Gastrocnemius medialis (tissue), 4 donors: ENCODE results near the gene CNTN4. TPM values are rescaled to one million over a fixed set of nuclear protein-coding genes. Genes with fewer than 3 reads are reported as not detected.

ENCODE experiments used
- ATAC-seq, 2 donors: fragments of 150-250 bp; one replicate each; pipeline ENCODE4 v1.9.1; 2016
- DNase-seq, 2 donors: peaks; one replicate each; pipeline ENCODE4 v3.0.0-alpha.2; 2019
- H3K27ac ChIP-seq, 4 donors: fragments of 200-600 bp; sonication (generic); 1 replicate in 1 of 4; 2 replicates in 3 of 4; pipeline ENCODE4 v1.5.1; 2016 to 2018; ENCODE audit warnings: mild to moderate bottlenecking in 2 of 4, moderate library complexity in 1 of 4
- H3K27me3 ChIP-seq, 3 donors: fragments of 200-600 bp; sonication (generic) in 2 of 3; 1 replicate in 1 of 3; 2 replicates in 2 of 3; pipeline versions ENCODE4 v1.5.1 to v1.6.0; 2016 to 2019; ENCODE audit warnings: mild to moderate bottlenecking in 1 of 3, moderate library complexity in 1 of 3
- H3K36me3 ChIP-seq, 2 donors: fragments of 200-600 bp; sonication (generic) in 1 of 2; one replicate each; pipeline ENCODE4 v1.5.1; 2017 to 2018
- H3K4me1 ChIP-seq, 2 donors: fragments of 200-600 bp; sonication (generic) in 1 of 2; one replicate each; pipeline ENCODE4 v1.5.1; 2016 to 2017; ENCODE audit warnings: mild to moderate bottlenecking in 2 of 2
- H3K4me3 ChIP-seq, 4 donors: fragments of 200-600 bp; sonication (generic) in 3 of 4; 1 replicate in 1 of 4; 2 replicates in 3 of 4; pipeline ENCODE4 v1.5.1; 2016 to 2019; ENCODE audit warnings: mild to moderate bottlenecking in 2 of 4
- H3K9me3 ChIP-seq, 3 donors: fragments of 200-600 bp; sonication (generic) in 2 of 3; 1 replicate in 1 of 3; 2 replicates in 2 of 3; pipeline ENCODE4 v1.5.1; 2016 to 2019
- CTCF ChIP-seq, 5 experiments: fragments of 450-650 bp in 3 of 5; fragments of 200-600 bp in 2 of 5; sonication (generic) in 2 of 5; IDR thresholded peaks in 4 of 5; conservative IDR thresholded peaks in 1 of 5; 1 replicate in 4 of 5; 2 replicates in 1 of 5; pipeline ENCODE4 v1.5.1; 2016 to 2019; ENCODE audit warnings: antibody characterized with exemption in 5 of 5, mild to moderate bottlenecking in 3 of 5, moderate library complexity in 3 of 5
- POLR2A ChIP-seq, 2 donors: fragments of 450-650 bp; IDR thresholded peaks; one replicate each; pipeline ENCODE4 v1.6.1; 2017; ENCODE audit warnings: antibody characterized with exemption in 2 of 2, mild to moderate bottlenecking in 2 of 2, moderate library complexity in 2 of 2
- in situ Hi-C, 4 donors: fragments of 200-750 bp; cut with MboI; loops; one replicate each; pipeline versions ENCODE4 v1.15.0 to v1.8.0; 2017; ENCODE audit warnings: low sequenced_read_pairs in 4 of 4
- intact Hi-C: fragments of 100-400 bp; cut with DNase I; formaldehyde crosslinking; loops from one replicate; pipeline ENCODE4 v1.15.1; 2023; ENCODE audit warnings: low total_unique reads
- total RNA-seq, 4 donors: library from RNA; depleted of rRNA; stranded (reverse); fragments of >200 nt; gene quantifications; one replicate each; pipeline versions ENCODE4 v1.1.0 to v1.2.3, GENCODE V29; 2016

Gene CNTN4
- total RNA-seq, 4 donors from 2014 or later = 0.51 to 1.9 (median 1.4) TPM

GRCh38 chr3:2354702-2355101, 256.0 kb downstream of the CNTN4 start:
- Histone ChIP-seq H3K27ac (no peak overlapping the region), H3K4me1 (no peaks in the 10 kb centered on the region), H3K4me3 (no peak overlapping the region), H3K36me3 (no peaks in the 10 kb centered on the region), H3K9me3 (no peaks in the 10 kb centered on the region), H3K27me3 (no peaks in the 10 kb centered on the region)
- in situ Hi-C loops (no loop called here), intact Hi-C loops (no loop called here)
- ATAC-seq (no peak), DNase-seq (no peak)
- TF ChIP-seq POLR2A (IDR thresholded peaks at IDR 0.05) = no peak
- no peak for TF ChIP-seq CTCF (IDR thresholded peaks at IDR 0.05 in 4 of 5, conservative IDR thresholded peaks at IDR 0.05 in 1 of 5)

DNA sequence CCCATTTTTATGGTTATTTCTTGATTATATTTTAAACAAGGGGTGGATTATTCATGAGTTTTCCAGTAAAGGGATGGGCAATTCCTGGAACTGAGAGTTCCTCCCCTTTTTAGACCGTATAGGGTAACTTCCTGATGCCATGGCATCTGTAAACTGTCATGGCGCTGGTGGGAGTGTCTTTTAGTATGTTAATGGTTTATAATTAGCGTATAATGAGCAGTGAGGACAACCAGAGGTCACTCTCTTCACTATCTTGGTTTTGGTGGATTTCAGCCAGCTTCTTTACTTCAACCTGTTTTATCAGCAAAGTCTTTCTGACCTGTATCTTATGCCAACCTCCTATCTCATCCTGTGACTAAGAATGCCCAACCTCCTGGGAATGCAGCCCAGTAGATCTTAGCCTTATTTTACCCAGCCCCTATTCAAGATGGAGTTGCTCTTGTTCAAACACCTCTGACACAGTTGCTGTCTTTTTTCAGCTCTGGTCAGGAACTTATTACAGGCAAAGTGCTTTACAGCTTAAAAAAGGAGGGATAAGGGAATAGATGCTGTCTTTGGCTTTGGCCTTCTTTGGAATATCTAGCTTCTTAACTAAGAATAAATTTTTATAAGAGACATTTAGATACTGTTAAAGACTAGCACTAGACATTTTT, 257.8 kb downstream of the CNTN4 start:
- Histone ChIP-seq H3K9me3 (no peaks in the 10 kb centered on the region), H3K27me3 (no peaks in the 10 kb centered on the region), H3K36me3 (no peaks in the 10 kb centered on the region), H3K4me3 (no peak overlapping the region), H3K27ac (no peak overlapping the region), H3K4me1 (no peaks in the 10 kb centered on the region)
- intact Hi-C loops = no loop called here
- ATAC-seq (no peak), DNase-seq (no peak)
- TF ChIP-seq CTCF (IDR thresholded peaks at IDR 0.05 in 4 of 5, conservative IDR thresholded peaks at IDR 0.05 in 1 of 5) (no peak), POLR2A (IDR thresholded peaks at IDR 0.05) (no peak)
- in situ Hi-C loops = no loop called here

- Histone ChIP-seq H3K27ac (no peak overlapping the region), H3K36me3 (no peaks in the 10 kb centered on the region), H3K4me3 (no peak overlapping the region), H3K9me3 (no peaks in the 10 kb centered on the region), H3K27me3 (no peaks in the 10 kb centered on the region), H3K4me1 (no peaks in the 10 kb centered on the region)
- DNase-seq (no peak), ATAC-seq (no peak)
- intact Hi-C loops (no loop called here), in situ Hi-C loops (no loop called here)
- TF ChIP-seq CTCF (IDR thresholded peaks at IDR 0.05 in 4 of 5, conservative IDR thresholded peaks at IDR 0.05 in 1 of 5) = no peak
- TF ChIP-seq POLR2A (IDR thresholded peaks at IDR 0.05) = no peak
Measured at GRCh38 chr3:2360815-2361214, 262.1 kb downstream of the CNTN4 start.

DNA sequence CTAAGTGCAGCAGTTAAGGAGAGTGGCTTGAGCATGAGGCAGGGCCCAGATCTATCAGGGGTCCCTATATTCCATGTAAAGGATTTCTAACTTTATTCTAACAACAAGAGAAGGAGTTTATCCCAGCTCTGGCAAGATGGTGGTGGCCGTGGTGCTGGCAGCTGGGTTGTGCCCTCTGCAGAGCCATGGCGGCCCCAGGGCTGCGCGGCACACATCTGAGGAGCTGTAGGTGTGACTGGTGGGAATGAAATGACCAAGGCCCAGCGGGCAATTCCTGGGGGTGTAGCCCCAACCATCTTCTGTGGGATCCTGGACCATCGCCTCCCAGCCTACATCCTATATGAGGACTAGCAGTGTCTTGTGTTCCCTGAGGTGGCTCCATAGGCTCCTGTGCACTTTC, 263.5 kb downstream of the CNTN4 start:
- no peaks in the 10 kb centered on the region for H3K27me3 ChIP-seq
- ATAC-seq = no peak
- TF ChIP-seq POLR2A (IDR thresholded peaks at IDR 0.05) = no peak
- TF ChIP-seq CTCF (IDR thresholded peaks at IDR 0.05 in 4 of 5, conservative IDR thresholded peaks at IDR 0.05 in 1 of 5) = no peak
- no peak overlapping the region for H3K4me3 ChIP-seq
- in situ Hi-C loops (no loop called here), intact Hi-C loops (no loop called here)
- H3K36me3 ChIP-seq = no peaks in the 10 kb centered on the region
- H3K27ac ChIP-seq = no peak overlapping the region
- no peak for DNase-seq
- no peaks in the 10 kb centered on the region for H3K9me3 ChIP-seq
- H3K4me1 ChIP-seq = no peaks in the 10 kb centered on the region

DNA sequence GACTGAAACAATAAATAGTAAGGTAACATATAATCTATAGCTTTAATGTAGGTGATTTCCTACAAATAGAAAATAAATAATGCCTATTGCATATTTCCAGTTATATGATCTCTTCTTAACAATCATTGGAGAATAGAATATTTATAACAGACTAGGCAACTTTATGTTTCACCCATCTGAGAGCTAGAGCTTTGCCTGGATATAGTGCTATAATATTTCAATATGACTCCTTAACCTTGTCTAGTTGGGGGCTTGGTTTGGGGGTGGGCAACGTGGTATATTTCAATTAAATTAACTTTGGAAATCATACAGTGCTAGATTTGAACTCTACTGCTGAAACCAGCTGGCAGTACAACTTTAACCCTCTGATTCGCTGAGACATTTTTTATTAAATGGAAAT, 265.2 kb downstream of the CNTN4 start:
- ATAC-seq (no peak), DNase-seq (no peak)
- in situ Hi-C loops (no loop called here), intact Hi-C loops (no loop called here)
- Histone ChIP-seq H3K9me3 (no peaks in the 10 kb centered on the region), H3K4me3 (no peak overlapping the region), H3K4me1 (no peaks in the 10 kb centered on the region), H3K27ac (no peak overlapping the region), H3K27me3 (no peaks in the 10 kb centered on the region), H3K36me3 (no peaks in the 10 kb centered on the region)
- no peak for TF ChIP-seq POLR2A (IDR thresholded peaks at IDR 0.05)
- TF ChIP-seq CTCF (IDR thresholded peaks at IDR 0.05 in 4 of 5, conservative IDR thresholded peaks at IDR 0.05 in 1 of 5) = no peak
